HG03558 (cell line): ENCODE data around the gene DPT.

Experiments used
- ATAC-seq: cut with Tn5 transposase; IDR thresholded peaks from one replicate; pipeline ENCODE4 v1.9.1; 2021; ENCODE audit warnings: moderate number of reproducible peaks; ENCODE audit not compliant: unreplicated experiment; ENCODE audit errors: extremely low read depth

DPT gene

GRCh38 chr1:168739908-168740307 lies 10.9 kb upstream of the DPT start:
- no peak for ATAC-seq

- no peak for ATAC-seq
Observed at GRCh38 chr1:168736520-168736919, 7.5 kb upstream of the DPT start.

- ATAC-seq = no peak
Observed at GRCh38 chr1:168735974-168736373, 7.0 kb upstream of the DPT start.

GRCh38 chr1:168734946-168735345 lies 5.9 kb upstream of the DPT start:
- ATAC-seq = no peak

- no peak for ATAC-seq
Observed at GRCh38 chr1:168734271-168734670, 5.3 kb upstream of the DPT start.

- no peak for ATAC-seq
Observed at GRCh38 chr1:168733241-168733640, 4.2 kb upstream of the DPT start.

- no peak for ATAC-seq
Observed at GRCh38 chr1:168732736-168733135, 3.7 kb upstream of the DPT start.

GRCh38 chr1:168731244-168731953 lies 2.4 kb upstream of the DPT start:
- no peak for ATAC-seq

- no peak for ATAC-seq
Observed at GRCh38 chr1:168729405-168729802, 398 bp upstream of the DPT start.

GRCh38 chr1:168726719-168727118 lies 2.3 kb downstream of the DPT start:
- ATAC-seq = no peak

- ATAC-seq = no peak
Observed at GRCh38 chr1:168726281-168726680, 2.7 kb downstream of the DPT start.

GRCh38 chr1:168725831-168726230 lies 3.2 kb downstream of the DPT start:
- no peak for ATAC-seq

- no peak for ATAC-seq
Observed at GRCh38 chr1:168725060-168725459, 3.9 kb downstream of the DPT start.

- no peak for ATAC-seq
Observed at GRCh38 chr1:168723000-168723399, 6.0 kb downstream of the DPT start.

- ATAC-seq = no peak
Observed at GRCh38 chr1:168720839-168721238, 8.2 kb downstream of the DPT start.

GRCh38 chr1:168719306-168720111 lies 9.5 kb downstream of the DPT start:
- ATAC-seq = peak; percentile 68

- no peak for ATAC-seq
Observed at GRCh38 chr1:168717906-168718891, 10.8 kb downstream of the DPT start.

GRCh38 chr1:168714012-168714411 lies 15.0 kb downstream of the DPT start:
- ATAC-seq = no peak

- no peak for ATAC-seq
Observed at GRCh38 chr1:168709405-168710363, 19.3 kb downstream of the DPT start.
